ENCODE measurements around the gene MTX3.

MTX3 gene

GRCh38 chr5:80033513-80033912 is 42.5 kb upstream of the MTX3 start:
- ATAC-seq: no peak
- TF ChIP-seq ZNF8 (CRISPR knock-in tag; IDR thresholded peaks at IDR 0.05) (no peak), ZNF70 (CRISPR knock-in tag; IDR thresholded peaks at IDR 0.05) (no peak), CSRNP3 (CRISPR knock-in tag; IDR thresholded peaks at IDR 0.05) (no peak), PPARA (CRISPR knock-in tag; IDR thresholded peaks at IDR 0.05; ENCODE audit: borderline replicate concordance) (no peak), ISL1 (CRISPR knock-in tag; IDR thresholded peaks at IDR 0.05) (no peak), BACH2 (CRISPR knock-in tag; IDR thresholded peaks at IDR 0.05; ENCODE audit: borderline replicate concordance) (no peak), ZNF565 (CRISPR knock-in tag; conservative IDR thresholded peaks at IDR 0.05; ENCODE audit: low read depth) (no peak), POU6F1 (CRISPR knock-in tag; IDR thresholded peaks at IDR 0.05; ENCODE audit: borderline replicate concordance, low read depth) (no peak), PATZ1 (CRISPR knock-in tag; IDR thresholded peaks at IDR 0.05; ENCODE audit: borderline replicate concordance) (no peak), TCF4 (CRISPR knock-in tag; IDR thresholded peaks at IDR 0.05; ENCODE audit: borderline replicate concordance) (no peak), ZFP3 (CRISPR knock-in tag; IDR thresholded peaks at IDR 0.05) (no peak), OSR1 (CRISPR knock-in tag; IDR thresholded peaks at IDR 0.05) (no peak), ZFP30 (CRISPR knock-in tag; IDR thresholded peaks at IDR 0.05) (no peak), TSHZ2 (CRISPR knock-in tag; IDR thresholded peaks at IDR 0.05) (no peak), GLIS3 (CRISPR knock-in tag; IDR thresholded peaks at IDR 0.05) (no peak), ESRRG (CRISPR knock-in tag; IDR thresholded peaks at IDR 0.05) (no peak), CSDC2 (CRISPR knock-in tag; IDR thresholded peaks at IDR 0.05) (no peak), CREB5 (CRISPR knock-in tag; IDR thresholded peaks at IDR 0.05; ENCODE audit: low read depth) (no peak)

GRCh38 chr5:80031109-80031508 is 40.0 kb upstream of the MTX3 start:
- ATAC-seq: no peak
- TF ChIP-seq ZNF565 (CRISPR knock-in tag; conservative IDR thresholded peaks at IDR 0.05; ENCODE audit: low read depth): no peak
- TF ChIP-seq CSDC2 (CRISPR knock-in tag; IDR thresholded peaks at IDR 0.05): no peak
- no peak for TF ChIP-seq CREB5 (CRISPR knock-in tag; IDR thresholded peaks at IDR 0.05; ENCODE audit: low read depth)
- no peak for TF ChIP-seq RARB (CRISPR knock-in tag; IDR thresholded peaks at IDR 0.05)
- TF ChIP-seq CSRNP3 (CRISPR knock-in tag; IDR thresholded peaks at IDR 0.05): no peak
- no peak for TF ChIP-seq ZC3H10 (CRISPR knock-in tag; IDR thresholded peaks at IDR 0.05)
- TF ChIP-seq TOX (CRISPR knock-in tag; IDR thresholded peaks at IDR 0.05; ENCODE audit: borderline replicate concordance): no peak
- TF ChIP-seq TCF4 (CRISPR knock-in tag; IDR thresholded peaks at IDR 0.05; ENCODE audit: borderline replicate concordance): no peak
- TF ChIP-seq ZNF70 (CRISPR knock-in tag; IDR thresholded peaks at IDR 0.05): no peak
- TF ChIP-seq OSR1 (CRISPR knock-in tag; IDR thresholded peaks at IDR 0.05): no peak
- no peak for TF ChIP-seq TSHZ2 (CRISPR knock-in tag; IDR thresholded peaks at IDR 0.05)
- no peak for TF ChIP-seq BACH2 (CRISPR knock-in tag; IDR thresholded peaks at IDR 0.05; ENCODE audit: borderline replicate concordance)
- TF ChIP-seq ARNTL (CRISPR knock-in tag; IDR thresholded peaks at IDR 0.05; ENCODE audit: borderline replicate concordance, low read depth): no peak
- no peak for TF ChIP-seq ZFP3 (CRISPR knock-in tag; IDR thresholded peaks at IDR 0.05)
- TF ChIP-seq ISL1 (CRISPR knock-in tag; IDR thresholded peaks at IDR 0.05): no peak
- no peak for TF ChIP-seq POU6F1 (CRISPR knock-in tag; IDR thresholded peaks at IDR 0.05; ENCODE audit: borderline replicate concordance, low read depth)
- TF ChIP-seq GLIS3 (CRISPR knock-in tag; IDR thresholded peaks at IDR 0.05): no peak

Measured in SK-N-SH treated with all-trans-retinoic acid at 6 μM for 48 hours (cell line).